Measurements from ENCODE around the gene TMCO4.

TMCO4 gene

DNA sequence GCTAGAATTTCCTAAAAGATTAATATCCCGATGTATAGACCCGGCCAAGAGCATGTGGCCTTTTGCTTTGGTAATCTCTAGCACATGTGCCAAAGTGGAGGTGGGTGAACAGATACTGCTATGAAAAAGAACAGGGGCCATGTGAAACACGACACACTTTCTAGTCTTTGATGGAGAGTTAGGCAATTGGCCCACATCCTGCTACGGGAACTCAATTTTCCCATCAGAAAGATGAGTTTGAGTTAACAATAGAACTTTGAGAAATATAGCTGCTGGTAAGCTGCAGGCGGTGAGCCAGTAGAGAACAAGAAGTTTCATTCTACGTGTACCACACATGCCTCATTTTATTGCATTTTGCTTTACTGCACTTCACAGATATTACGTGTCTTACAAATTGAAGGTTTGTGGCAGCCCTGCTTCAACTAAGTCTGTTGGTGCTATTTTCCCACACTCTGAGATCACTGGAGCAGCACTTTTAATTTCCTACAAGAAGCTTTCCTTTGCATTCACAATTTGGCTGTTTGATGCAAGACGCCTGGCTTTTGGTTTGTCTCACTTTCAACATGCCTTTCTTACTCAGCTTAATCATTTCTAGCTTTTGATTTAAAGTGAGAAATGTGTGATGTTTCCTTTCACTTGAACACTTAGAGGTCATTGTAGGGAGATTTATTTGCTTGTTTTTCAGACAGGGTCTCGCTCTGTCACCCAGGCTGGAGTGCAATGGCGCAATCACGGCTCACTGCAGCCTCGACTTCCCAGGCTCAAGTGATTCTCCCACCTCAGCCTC is 88.7 kb downstream of the TMCO4 start:
- no peak for ATAC-seq
- no peak for TF ChIP-seq RARB (CRISPR knock-in tag; IDR thresholded peaks at IDR 0.05)
- TF ChIP-seq OSR1 (CRISPR knock-in tag; IDR thresholded peaks at IDR 0.05), result no peak
- TF ChIP-seq, protein P1, sequence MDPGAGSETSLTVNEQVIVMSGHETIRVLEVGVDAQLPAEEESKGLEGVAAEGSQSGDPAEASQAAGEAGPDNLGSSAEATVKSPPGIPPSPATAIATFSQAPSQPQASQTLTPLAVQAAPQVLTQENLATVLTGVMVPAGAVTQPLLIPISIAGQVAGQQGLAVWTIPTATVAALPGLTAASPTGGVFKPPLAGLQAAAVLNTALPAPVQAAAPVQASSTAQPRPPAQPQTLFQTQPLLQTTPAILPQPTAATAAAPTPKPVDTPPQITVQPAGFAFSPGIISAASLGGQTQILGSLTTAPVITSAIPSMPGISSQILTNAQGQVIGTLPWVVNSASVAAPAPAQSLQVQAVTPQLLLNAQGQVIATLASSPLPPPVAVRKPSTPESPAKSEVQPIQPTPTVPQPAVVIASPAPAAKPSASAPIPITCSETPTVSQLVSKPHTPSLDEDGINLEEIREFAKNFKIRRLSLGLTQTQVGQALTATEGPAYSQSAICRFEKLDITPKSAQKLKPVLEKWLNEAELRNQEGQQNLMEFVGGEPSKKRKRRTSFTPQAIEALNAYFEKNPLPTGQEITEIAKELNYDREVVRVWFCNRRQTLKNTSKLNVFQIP (CRISPR knock-in tag; IDR thresholded peaks at IDR 0.05; ENCODE audit: borderline replicate concordance, low read depth), result no peak
- TF ChIP-seq ARNTL (CRISPR knock-in tag; IDR thresholded peaks at IDR 0.05; ENCODE audit: borderline replicate concordance, low read depth), result no peak
- TF ChIP-seq ZC3H10 (CRISPR knock-in tag; IDR thresholded peaks at IDR 0.05), result no peak
- TF ChIP-seq TCF4 (CRISPR knock-in tag; IDR thresholded peaks at IDR 0.05; ENCODE audit: borderline replicate concordance), result no peak
- no peak for TF ChIP-seq PPARA (CRISPR knock-in tag; IDR thresholded peaks at IDR 0.05; ENCODE audit: borderline replicate concordance)
- TF ChIP-seq, protein P2, sequence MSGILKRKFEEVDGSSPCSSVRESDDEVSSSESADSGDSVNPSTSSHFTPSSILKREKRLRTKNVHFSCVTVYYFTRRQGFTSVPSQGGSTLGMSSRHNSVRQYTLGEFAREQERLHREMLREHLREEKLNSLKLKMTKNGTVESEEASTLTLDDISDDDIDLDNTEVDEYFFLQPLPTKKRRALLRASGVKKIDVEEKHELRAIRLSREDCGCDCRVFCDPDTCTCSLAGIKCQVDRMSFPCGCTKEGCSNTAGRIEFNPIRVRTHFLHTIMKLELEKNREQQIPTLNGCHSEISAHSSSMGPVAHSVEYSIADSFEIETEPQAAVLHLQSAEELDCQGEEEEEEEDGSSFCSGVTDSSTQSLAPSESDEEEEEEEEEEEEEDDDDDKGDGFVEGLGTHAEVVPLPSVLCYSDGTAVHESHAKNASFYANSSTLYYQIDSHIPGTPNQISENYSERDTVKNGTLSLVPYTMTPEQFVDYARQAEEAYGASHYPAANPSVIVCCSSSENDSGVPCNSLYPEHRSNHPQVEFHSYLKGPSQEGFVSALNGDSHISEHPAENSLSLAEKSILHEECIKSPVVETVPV (CRISPR knock-in tag; IDR thresholded peaks at IDR 0.05), result no peak
- no peak for TF ChIP-seq SNAI2 (CRISPR knock-in tag; IDR thresholded peaks at IDR 0.05)
- no peak for TF ChIP-seq ZNF70 (CRISPR knock-in tag; IDR thresholded peaks at IDR 0.05)
- TF ChIP-seq ZNF565 (CRISPR knock-in tag; conservative IDR thresholded peaks at IDR 0.05; ENCODE audit: low read depth), result no peak
- TF ChIP-seq ZFP30 (CRISPR knock-in tag; IDR thresholded peaks at IDR 0.05), result no peak
- TF ChIP-seq ZFP3 (CRISPR knock-in tag; IDR thresholded peaks at IDR 0.05), result no peak
- TF ChIP-seq BACH2 (CRISPR knock-in tag; IDR thresholded peaks at IDR 0.05; ENCODE audit: borderline replicate concordance), result no peak
- TF ChIP-seq PATZ1 (CRISPR knock-in tag; IDR thresholded peaks at IDR 0.05; ENCODE audit: borderline replicate concordance), result no peak
- no peak for TF ChIP-seq CSDC2 (CRISPR knock-in tag; IDR thresholded peaks at IDR 0.05)
- TF ChIP-seq, protein P3, sequence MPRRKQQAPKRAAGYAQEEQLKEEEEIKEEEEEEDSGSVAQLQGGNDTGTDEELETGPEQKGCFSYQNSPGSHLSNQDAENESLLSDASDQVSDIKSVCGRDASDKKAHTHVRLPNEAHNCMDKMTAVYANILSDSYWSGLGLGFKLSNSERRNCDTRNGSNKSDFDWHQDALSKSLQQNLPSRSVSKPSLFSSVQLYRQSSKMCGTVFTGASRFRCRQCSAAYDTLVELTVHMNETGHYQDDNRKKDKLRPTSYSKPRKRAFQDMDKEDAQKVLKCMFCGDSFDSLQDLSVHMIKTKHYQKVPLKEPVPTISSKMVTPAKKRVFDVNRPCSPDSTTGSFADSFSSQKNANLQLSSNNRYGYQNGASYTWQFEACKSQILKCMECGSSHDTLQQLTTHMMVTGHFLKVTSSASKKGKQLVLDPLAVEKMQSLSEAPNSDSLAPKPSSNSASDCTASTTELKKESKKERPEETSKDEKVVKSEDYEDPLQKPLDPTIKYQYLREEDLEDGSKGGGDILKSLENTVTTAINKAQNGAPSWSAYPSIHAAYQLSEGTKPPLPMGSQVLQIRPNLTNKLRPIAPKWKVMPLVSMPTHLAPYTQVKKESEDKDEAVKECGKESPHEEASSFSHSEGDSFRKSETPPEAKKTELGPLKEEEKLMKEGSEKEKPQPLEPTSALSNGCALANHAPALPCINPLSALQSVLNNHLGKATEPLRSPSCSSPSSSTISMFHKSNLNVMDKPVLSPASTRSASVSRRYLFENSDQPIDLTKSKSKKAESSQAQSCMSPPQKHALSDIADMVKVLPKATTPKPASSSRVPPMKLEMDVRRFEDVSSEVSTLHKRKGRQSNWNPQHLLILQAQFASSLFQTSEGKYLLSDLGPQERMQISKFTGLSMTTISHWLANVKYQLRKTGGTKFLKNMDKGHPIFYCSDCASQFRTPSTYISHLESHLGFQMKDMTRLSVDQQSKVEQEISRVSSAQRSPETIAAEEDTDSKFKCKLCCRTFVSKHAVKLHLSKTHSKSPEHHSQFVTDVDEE (CRISPR knock-in tag; IDR thresholded peaks at IDR 0.05), result no peak

GRCh38 chr1:19709260-19709793 is 90.4 kb downstream of the TMCO4 start:
- TF ChIP-seq ZNF8 (CRISPR knock-in tag; IDR thresholded peaks at IDR 0.05) (no peak), BACH2 (CRISPR knock-in tag; IDR thresholded peaks at IDR 0.05; ENCODE audit: borderline replicate concordance) (no peak), ZFP30 (CRISPR knock-in tag; IDR thresholded peaks at IDR 0.05) (no peak), ESRRG (CRISPR knock-in tag; IDR thresholded peaks at IDR 0.05) (no peak), CSDC2 (CRISPR knock-in tag; IDR thresholded peaks at IDR 0.05) (no peak), ISL1 (CRISPR knock-in tag; IDR thresholded peaks at IDR 0.05) (no peak)
- no peak for ATAC-seq

DNA sequence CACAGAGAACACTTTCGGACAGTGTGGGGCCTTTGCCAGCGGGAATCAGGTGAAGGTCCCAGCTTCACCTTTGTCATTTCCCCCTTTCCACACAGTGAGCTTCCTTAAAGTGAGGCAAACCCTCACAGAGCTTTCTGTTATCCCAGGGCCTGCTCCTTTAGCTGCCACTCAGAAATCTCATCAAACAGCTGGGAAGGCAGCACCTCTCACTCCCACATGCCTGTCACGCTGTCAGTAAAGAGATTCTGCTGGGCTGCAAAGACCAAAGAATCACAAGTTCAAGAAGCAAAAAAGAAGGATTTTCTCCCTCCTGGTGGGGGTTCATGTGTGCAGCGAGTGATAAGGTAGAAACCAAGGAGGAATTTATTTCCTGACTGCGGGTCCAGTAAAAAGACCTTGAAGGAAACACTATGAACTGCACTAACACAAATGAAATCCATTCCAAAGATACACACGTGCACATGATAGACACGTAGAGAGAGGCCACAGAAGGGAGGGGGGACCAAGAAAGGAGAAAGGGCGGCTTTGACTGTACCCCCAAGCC is 91.1 kb downstream of the TMCO4 start:
- no peak for ATAC-seq
- no peak for TF ChIP-seq ESRRG (CRISPR knock-in tag; IDR thresholded peaks at IDR 0.05)
- TF ChIP-seq CSDC2 (CRISPR knock-in tag; IDR thresholded peaks at IDR 0.05), result no peak
- TF ChIP-seq ZNF70 (CRISPR knock-in tag; IDR thresholded peaks at IDR 0.05), result no peak
